C4-2B (cell line): ENCODE data around the gene RC3H1.

Experiments used
- H3K27ac ChIP-seq: fragments of 450-650 bp; 2 replicates; pipeline ENCODE4 v1.5.1; 2017
- ZFX ChIP-seq: fragments of 450-650 bp; IDR thresholded peaks from 2 replicates; pipeline ENCODE4 v1.6.1; 2017
- TF ChIP-seq, protein P1 (sequence below): fragments of 450-650 bp; conservative IDR thresholded peaks from 2 replicates; pipeline ENCODE4 v1.5.1; 2017; ENCODE audit warnings: mild to moderate bottlenecking

Gene RC3H1

DNA sequence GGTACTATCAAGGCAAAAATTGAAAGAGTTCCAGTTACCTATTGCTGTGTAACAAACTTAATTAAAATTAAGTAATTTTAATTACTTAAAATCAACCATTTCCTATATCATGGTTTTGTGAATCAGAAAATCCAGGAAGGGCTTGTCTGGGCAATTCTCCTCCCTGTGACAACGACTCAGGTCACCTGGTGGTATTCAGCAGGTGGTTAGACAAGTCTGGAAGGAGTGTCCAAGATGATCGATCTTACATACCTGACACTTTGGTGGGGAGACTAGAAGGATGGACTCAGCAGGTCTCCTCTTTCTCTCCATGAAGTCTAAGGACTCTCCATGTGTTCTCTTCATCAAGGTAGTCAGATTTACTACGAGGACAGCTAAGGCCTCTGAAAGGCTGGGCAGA, 128.0 kb downstream of the RC3H1 start:
- no peak for TF ChIP-seq ZFX
- TF ChIP-seq, protein P1, sequence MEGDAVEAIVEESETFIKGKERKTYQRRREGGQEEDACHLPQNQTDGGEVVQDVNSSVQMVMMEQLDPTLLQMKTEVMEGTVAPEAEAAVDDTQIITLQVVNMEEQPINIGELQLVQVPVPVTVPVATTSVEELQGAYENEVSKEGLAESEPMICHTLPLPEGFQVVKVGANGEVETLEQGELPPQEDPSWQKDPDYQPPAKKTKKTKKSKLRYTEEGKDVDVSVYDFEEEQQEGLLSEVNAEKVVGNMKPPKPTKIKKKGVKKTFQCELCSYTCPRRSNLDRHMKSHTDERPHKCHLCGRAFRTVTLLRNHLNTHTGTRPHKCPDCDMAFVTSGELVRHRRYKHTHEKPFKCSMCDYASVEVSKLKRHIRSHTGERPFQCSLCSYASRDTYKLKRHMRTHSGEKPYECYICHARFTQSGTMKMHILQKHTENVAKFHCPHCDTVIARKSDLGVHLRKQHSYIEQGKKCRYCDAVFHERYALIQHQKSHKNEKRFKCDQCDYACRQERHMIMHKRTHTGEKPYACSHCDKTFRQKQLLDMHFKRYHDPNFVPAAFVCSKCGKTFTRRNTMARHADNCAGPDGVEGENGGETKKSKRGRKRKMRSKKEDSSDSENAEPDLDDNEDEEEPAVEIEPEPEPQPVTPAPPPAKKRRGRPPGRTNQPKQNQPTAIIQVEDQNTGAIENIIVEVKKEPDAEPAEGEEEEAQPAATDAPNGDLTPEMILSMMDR: no peak
- H3K27ac ChIP-seq: no peak overlapping the region

- H3K27ac ChIP-seq: no peak overlapping the region
- TF ChIP-seq ZFX: no peak
- TF ChIP-seq, protein P1: no peak
Observed at GRCh38 chr1:173893611-173894010, 128.5 kb downstream of the RC3H1 start.

DNA sequence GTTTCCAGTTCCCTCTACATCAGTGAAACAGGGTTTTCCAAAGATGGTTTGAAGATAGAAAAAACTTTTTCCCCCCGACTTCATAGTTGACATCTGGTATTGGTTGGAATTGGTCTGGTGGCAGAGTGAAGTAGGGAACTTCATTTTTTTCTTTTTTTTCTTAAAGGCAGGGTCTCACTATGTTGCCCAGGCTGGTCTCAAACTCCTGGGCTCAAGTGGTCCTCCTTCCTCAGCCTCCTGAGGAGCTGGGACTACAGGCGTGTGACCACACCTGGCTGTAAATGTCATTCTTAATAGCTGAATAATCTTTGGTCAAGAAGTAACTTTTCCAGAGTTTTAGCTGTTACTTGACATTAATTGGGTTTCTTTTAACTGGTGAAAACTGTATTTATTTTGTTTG, 132.3 kb downstream of the RC3H1 start:
- H3K27ac ChIP-seq: no peak overlapping the region
- TF ChIP-seq, protein P1: no peak
- no peak for TF ChIP-seq ZFX

- no peak for TF ChIP-seq ZFX
- TF ChIP-seq, protein P1: no peak
- H3K27ac ChIP-seq: no peak overlapping the region
Observed at GRCh38 chr1:173888749-173889148, 133.4 kb downstream of the RC3H1 start.

- no peak for TF ChIP-seq ZFX
- TF ChIP-seq, protein P1: no peak
- H3K27ac ChIP-seq: no peak overlapping the region
Observed at GRCh38 chr1:173887627-173888026, 134.5 kb downstream of the RC3H1 start.

GRCh38 chr1:173886746-173887611, 135.2 kb downstream of the RC3H1 start:
- TF ChIP-seq ZFX: no peak
- TF ChIP-seq, protein P1: no peak
- H3K27ac ChIP-seq: no peak overlapping the region

GRCh38 chr1:173884701-173885100, 137.5 kb downstream of the RC3H1 start:
- no peak overlapping the region for H3K27ac ChIP-seq
- TF ChIP-seq, protein P1: no peak
- TF ChIP-seq ZFX: no peak
